Measurements from ENCODE around the gene RNF187. TPM values are rescaled to one million over a fixed set of nuclear protein-coding genes. Genes with fewer than 3 reads are reported as not detected.

The RNF187 gene
- total RNA-seq: 75.5 and 148 TPM in 2 replicates

GRCh38 chr1:228487336-228488124 lies at the start of gene RNF187:
RNF187 (plus strand) TSS chr1:228487382.

Other genes with a start within 250 kb of the RNF187 start
- gene TRIM11, start 80.5 kb upstream of the RNF187 start, total RNA-seq: 27.4 and 28.6 TPM in 2 replicates
- 0.25 and 0.33 TPM in 2 replicates for gene TRIM17, start 70.5 kb upstream of the RNF187 start, total RNA-seq
- 2.1 and 2.4 TPM in 2 replicates for gene RHOU, start 248.1 kb downstream of the RNF187 start, total RNA-seq

All from uterine smooth muscle cell (primary cell).